Retina (tissue), 1 donor: ENCODE data around the gene RGPD4.
"Not testable (repeated sequence)": the region's sequence is repeated elsewhere in the genome, so short reads cannot be mapped to it uniquely, and the experiment has no call there.

Experiments used
- DNase-seq: peaks from one replicate; pipeline ENCODE4 v3.0.0-alpha.2; 2016

RGPD4 gene

GRCh38 chr2:107826749-107827148, at the start of gene RGPD4:
Gene RGPD4, plus strand, starts transcription at chr2:107826892. Its CDS starts 122 bp downstream, at chr2:107827014.
- DNase-seq = not testable (repeated sequence)

- no peak for DNase-seq
Observed at GRCh38 chr2:107777974-107778373, 48.7 kb upstream of the RGPD4 start.

GRCh38 chr2:107785756-107786155, 40.9 kb upstream of the RGPD4 start:
- DNase-seq = no peak

- DNase-seq = no peak
Observed at GRCh38 chr2:107790837-107791236, 35.9 kb upstream of the RGPD4 start.

GRCh38 chr2:107801498-107801897, 25.2 kb upstream of the RGPD4 start:
- no peak for DNase-seq

GRCh38 chr2:107804608-107805498, 21.8 kb upstream of the RGPD4 start:
- peak; percentile 25 for DNase-seq

GRCh38 chr2:107806901-107807300, 19.8 kb upstream of the RGPD4 start:
- no peak for DNase-seq

GRCh38 chr2:107807988-107808387, 18.7 kb upstream of the RGPD4 start:
- DNase-seq = no peak

- DNase-seq = no peak
Observed at GRCh38 chr2:107808959-107809358, 17.7 kb upstream of the RGPD4 start.

GRCh38 chr2:107809835-107810234, 16.9 kb upstream of the RGPD4 start:
- DNase-seq = no peak

- no peak for DNase-seq
Observed at GRCh38 chr2:107810734-107811133, 16.0 kb upstream of the RGPD4 start.

GRCh38 chr2:107811411-107811810, 15.3 kb upstream of the RGPD4 start:
- DNase-seq = no peak

GRCh38 chr2:107812006-107812405, 14.7 kb upstream of the RGPD4 start:
- DNase-seq = no peak

GRCh38 chr2:107817378-107817777, 9.3 kb upstream of the RGPD4 start:
- DNase-seq = no peak

- DNase-seq = no peak
Observed at GRCh38 chr2:107822302-107822701, 4.4 kb upstream of the RGPD4 start.

GRCh38 chr2:107824451-107825205, 2.1 kb upstream of the RGPD4 start:
- DNase-seq = no peak

- no peak for DNase-seq
Observed at GRCh38 chr2:107825206-107825563, 1.5 kb upstream of the RGPD4 start.

GRCh38 chr2:107829514-107829913, 2.8 kb downstream of the RGPD4 start:
- not testable (repeated sequence) for DNase-seq

GRCh38 chr2:107833152-107833551, 6.5 kb downstream of the RGPD4 start:
- not testable (repeated sequence) for DNase-seq

- DNase-seq = not testable (repeated sequence)
Observed at GRCh38 chr2:107833618-107834017, 6.9 kb downstream of the RGPD4 start.

- DNase-seq = not testable (repeated sequence)
Observed at GRCh38 chr2:107916121-107916520, 89.4 kb downstream of the RGPD4 start.

- not testable (repeated sequence) for DNase-seq
Observed at GRCh38 chr2:107916696-107917370, 90.1 kb downstream of the RGPD4 start.

GRCh38 chr2:107927034-107927534, 100.4 kb downstream of the RGPD4 start:
- no peak for DNase-seq
